Measurements from ENCODE around the gene MARCHF10.
"Not testable (repeated sequence)": the region's sequence is repeated elsewhere in the genome, so short reads cannot be mapped to it uniquely, and the experiment has no call there.

The MARCHF10 gene

GRCh38 chr17:62717589-62717855, 90.6 kb downstream of the MARCHF10 start:
- no peak for DNase-seq

- DNase-seq, result no peak
These were observed 91.1 kb downstream of the MARCHF10 start for GRCh38 chr17:62716834-62717588.

GRCh38 chr17:62715882-62716390, 92.2 kb downstream of the MARCHF10 start:
- no peak for DNase-seq

GRCh38 chr17:62714016-62714777, 93.9 kb downstream of the MARCHF10 start:
- peak in 1 of 2 donors; percentile 18 for DNase-seq

- peak in 1 of 2 donors; percentile 20 for DNase-seq
These were observed 94.8 kb downstream of the MARCHF10 start for GRCh38 chr17:62713086-62713881.

- DNase-seq, result no peak
These were observed 95.9 kb downstream of the MARCHF10 start for GRCh38 chr17:62712171-62712581.

GRCh38 chr17:62708587-62708986, 99.5 kb downstream of the MARCHF10 start:
- DNase-seq, result no peak

GRCh38 chr17:62707425-62707739, 100.7 kb downstream of the MARCHF10 start:
- no peak for DNase-seq

GRCh38 chr17:62706598-62707424, 101.3 kb downstream of the MARCHF10 start:
- no peak for DNase-seq

GRCh38 chr17:62705778-62706597, 102.1 kb downstream of the MARCHF10 start:
- DNase-seq, result no peak

- DNase-seq, result no peak
These were observed 102.8 kb downstream of the MARCHF10 start for GRCh38 chr17:62705156-62705777.

- DNase-seq, result peak in 1 of 2 donors; percentile 16
These were observed 103.6 kb downstream of the MARCHF10 start for GRCh38 chr17:62704381-62704971.

- peak; percentile 49 to 73 for DNase-seq
These were observed 104.2 kb downstream of the MARCHF10 start for GRCh38 chr17:62703776-62704380.

GRCh38 chr17:62703261-62703775, 104.8 kb downstream of the MARCHF10 start:
- no peak for DNase-seq

GRCh38 chr17:62702746-62703260, 105.3 kb downstream of the MARCHF10 start:
- no peak for DNase-seq

- DNase-seq, result no peak
These were observed 106.4 kb downstream of the MARCHF10 start for GRCh38 chr17:62701706-62702085.

GRCh38 chr17:62700964-62701705, 107.0 kb downstream of the MARCHF10 start:
- DNase-seq, result no peak

- DNase-seq, result not testable (repeated sequence)
These were observed 109.7 kb downstream of the MARCHF10 start for GRCh38 chr17:62698459-62698858.

All from inflammatory macrophage (primary cell).